GM10266 (cell line): ENCODE data around the gene COPZ2.
A peak's percentile ranks its signal among the peaks of the same experiment; 100 is the strongest.
"Not testable (repeated sequence)": the region's sequence is repeated elsewhere in the genome, so short reads cannot be mapped to it uniquely, and the experiment has no call there.

Experiments used
- DNase-seq: peaks from one replicate; pipeline ENCODE4 v3.0.0; 2012; ENCODE audit errors: extremely low spot score
- TF ChIP-seq, protein P1 (sequence below): IDR thresholded peaks from 2 replicates; pipeline ENCODE4 v1.5.1; 2012; ENCODE audit warnings: mild to moderate bottlenecking, low read depth; ENCODE audit not compliant: control insufficient read depth, insufficient read depth; ENCODE audit errors: missing control alignments

COPZ2 gene, protein sequence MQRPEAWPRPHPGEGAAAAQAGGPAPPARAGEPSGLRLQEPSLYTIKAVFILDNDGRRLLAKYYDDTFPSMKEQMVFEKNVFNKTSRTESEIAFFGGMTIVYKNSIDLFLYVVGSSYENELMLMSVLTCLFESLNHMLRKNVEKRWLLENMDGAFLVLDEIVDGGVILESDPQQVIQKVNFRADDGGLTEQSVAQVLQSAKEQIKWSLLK

DNA sequence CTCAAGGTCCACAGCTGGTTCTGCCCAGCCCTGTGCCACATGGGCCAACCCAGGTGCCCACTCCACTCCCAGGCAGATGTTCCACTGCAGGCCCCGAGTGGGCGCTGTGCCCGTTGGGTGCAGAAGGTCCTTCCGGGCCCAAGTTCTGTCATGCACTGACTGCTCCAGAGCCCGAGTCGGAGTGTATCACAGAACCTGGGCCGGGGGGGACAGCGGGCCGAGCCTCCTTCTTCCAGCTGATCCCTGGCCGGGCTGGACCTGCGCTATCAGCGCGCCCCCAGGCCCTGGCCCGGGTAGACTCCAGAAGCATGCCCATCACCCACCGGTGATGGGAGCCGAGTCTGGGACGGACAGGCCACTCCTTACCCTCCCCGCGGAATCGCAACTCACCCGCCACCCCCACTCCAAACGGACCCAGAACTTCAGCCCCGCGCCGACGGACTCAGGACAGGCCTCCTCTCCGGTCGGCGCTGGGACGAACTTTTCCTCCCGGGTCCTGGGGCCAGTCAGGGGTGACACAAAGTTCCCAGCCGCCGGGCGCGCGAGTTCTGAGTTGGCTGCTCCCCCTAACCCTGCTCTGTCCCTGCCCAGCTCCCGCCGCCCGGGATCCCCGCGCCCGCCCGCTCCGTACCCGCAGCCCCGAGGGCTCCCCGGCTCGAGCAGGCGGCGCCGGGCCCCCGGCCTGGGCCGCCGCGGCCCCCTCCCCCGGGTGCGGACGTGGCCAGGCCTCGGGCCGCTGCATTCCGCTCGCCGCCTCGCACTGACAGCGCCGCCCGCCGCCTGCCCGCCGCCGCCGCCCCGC lies at the start of gene COPZ2:
Gene COPZ2 (minus strand): TSS at position 762 of the 802 bp plus-strand sequence. CDS start 20 bp downstream, at position 742.
- TF ChIP-seq, protein P1, sequence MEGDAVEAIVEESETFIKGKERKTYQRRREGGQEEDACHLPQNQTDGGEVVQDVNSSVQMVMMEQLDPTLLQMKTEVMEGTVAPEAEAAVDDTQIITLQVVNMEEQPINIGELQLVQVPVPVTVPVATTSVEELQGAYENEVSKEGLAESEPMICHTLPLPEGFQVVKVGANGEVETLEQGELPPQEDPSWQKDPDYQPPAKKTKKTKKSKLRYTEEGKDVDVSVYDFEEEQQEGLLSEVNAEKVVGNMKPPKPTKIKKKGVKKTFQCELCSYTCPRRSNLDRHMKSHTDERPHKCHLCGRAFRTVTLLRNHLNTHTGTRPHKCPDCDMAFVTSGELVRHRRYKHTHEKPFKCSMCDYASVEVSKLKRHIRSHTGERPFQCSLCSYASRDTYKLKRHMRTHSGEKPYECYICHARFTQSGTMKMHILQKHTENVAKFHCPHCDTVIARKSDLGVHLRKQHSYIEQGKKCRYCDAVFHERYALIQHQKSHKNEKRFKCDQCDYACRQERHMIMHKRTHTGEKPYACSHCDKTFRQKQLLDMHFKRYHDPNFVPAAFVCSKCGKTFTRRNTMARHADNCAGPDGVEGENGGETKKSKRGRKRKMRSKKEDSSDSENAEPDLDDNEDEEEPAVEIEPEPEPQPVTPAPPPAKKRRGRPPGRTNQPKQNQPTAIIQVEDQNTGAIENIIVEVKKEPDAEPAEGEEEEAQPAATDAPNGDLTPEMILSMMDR, result peak; percentile 74
- DNase-seq, result peak; percentile 67

DNA sequence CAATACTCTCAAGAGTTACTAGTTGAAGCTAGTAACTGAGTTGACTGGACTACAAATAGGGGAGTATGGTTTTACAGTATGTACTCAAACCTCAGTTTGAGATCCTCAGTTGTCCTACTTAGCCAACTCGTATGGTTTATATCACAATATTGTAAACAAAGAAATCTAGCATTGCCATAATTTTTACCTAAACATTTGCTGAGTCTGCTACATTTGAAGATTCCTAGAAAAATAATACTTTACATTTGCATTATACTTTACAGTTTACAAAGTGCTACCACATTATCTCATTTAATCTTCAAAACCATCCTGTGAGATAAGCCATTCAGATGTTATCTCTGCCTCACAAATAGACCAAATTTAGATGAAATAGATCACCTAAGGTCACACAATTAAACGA lies 47.3 kb upstream of the COPZ2 start:
- TF ChIP-seq, protein P1, result no peak
- no peak for DNase-seq

DNA sequence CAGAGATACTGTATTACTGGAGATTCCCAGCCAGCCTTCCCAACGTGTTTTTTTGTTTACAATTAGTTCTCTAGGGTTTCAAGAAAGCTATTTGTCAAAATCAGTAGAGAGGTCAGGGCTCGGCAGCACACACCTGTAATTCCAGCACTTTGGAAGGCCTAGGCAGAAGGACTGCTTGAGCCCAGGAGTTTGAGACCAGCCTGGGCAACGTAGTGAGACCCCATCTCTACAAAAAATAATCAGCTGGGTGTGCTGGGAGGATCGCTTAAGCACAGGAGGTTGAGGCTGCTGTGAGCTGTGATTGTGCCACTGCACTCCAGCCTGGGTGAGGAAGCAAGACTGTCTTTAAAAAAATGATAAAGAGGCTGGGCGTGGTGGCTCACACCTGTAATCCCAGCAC lies 44.3 kb upstream of the COPZ2 start:
- TF ChIP-seq, protein P1, result no peak
- DNase-seq, result no peak

DNA sequence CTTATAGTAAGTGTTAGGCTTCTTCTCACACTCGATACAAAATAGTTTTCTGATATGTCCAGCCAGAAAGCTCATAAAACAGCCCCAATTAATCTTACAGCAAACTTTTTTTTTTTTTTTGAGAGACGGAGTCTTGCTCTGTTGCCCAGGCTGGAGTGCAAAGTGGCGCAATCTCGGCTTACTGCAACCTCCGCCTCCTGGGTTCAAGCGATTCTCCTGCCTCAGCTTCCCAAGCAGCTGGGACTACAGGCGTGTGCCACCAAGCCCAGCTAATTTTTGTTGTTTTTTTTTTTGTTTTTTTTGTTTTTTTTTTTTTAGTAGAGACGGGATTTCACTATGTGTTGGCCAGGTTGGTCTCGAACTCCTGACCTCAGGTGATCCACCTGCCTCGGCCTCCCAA lies 39.6 kb upstream of the COPZ2 start:
- not testable (repeated sequence) for DNase-seq

DNA sequence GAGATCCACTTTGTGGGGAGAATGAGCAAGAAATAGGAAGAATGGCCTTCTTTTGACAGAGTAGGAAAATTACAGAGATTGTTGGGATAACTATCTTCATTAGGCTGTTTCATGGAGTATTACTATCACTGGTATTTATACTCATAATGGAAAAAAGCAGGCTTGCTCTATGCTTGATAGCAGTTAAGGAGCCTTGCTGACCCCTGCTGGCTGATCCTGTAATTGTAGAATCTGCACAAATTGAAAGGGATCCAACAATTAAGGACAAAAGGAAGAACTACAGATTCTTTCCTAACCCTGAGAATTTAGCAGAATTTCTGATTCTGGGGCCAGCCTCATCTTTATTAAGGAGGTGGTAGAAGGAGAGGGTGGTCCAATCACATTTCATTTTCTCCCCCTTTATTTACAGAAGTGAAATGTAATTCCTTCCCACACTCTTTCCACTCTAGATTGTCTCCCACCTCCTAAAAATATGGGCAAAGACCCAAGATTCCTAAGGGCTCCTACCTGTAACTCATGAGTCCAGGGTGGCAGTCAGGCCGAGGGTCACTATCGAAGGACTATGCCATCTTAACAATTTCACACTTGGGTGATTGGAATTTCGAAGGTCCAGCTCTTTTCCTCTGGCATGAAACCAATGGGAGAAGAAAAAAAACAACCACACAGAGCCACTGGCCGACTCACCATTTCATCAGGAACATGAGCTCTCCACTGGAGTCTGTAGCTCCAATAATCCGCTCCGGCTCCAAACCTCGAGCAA lies 36.9 kb upstream of the COPZ2 start:
- TF ChIP-seq, protein P1, result peak; percentile 78
- DNase-seq, result peak; percentile 53

DNA sequence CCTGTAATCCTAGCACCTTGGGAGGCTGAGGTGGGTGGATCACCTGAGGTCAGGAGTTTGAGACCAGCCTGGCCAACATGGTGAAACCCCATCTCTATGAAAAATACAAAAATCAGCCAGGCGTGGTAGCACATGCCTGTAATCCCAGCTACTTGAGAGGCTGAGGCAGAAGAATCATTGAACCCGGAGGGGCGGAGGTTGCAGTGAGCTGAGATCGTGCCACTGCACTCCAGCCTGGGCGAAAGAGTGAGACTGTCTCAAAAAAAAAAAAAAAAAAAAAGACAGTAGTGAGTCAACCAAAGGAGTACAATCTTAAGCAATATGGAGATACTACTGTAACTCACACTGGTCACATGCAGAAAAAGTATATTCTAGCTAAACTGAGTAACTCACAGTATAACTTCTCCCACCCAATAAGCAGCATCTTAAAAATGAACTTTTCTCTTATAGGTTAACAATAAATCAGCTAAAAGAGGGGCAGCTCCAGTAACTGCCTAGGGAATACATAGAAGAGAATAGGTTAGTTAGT lies 36.0 kb upstream of the COPZ2 start:
- not testable (repeated sequence) for DNase-seq

DNA sequence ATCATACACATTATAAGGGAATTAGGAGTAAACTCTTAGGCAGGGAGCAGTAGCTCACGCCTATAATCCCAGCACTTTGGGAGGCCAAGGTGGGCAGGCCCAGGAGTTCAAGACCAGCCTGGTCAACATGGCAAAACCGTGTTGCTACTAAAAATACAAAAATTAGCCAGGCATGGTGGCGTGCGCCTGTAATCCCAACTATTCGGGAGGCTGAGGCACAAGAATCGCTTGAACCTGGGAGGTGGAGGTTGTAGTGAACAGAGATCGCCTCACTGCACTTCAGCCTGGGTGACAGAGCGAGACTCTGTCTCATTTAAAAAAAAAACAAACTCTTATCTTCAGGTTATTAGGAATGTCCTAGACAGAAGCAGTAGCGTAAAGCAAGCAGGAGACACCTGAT lies 35.2 kb upstream of the COPZ2 start:
- not testable (repeated sequence) for DNase-seq

DNA sequence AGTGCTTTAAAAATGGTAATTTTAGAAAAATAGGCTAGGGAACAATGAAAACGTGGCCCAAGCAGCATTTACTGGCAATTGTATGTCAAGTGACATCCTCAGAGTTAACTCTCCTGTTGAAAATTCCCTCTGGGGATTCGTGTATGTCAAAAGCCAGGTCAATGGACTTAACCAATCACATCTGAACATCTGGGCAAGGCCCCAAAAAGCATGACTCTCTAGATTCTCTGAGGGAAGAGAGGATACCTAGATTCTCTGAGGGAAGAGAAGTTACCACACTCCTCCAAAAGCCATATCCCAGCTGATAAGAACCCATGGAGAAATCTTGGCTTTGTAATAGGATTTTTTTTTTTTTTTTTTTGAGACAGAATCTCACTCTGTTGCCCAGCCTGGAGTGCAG lies 34.1 kb upstream of the COPZ2 start:
- TF ChIP-seq, protein P1, result no peak
- no peak for DNase-seq
